ENCODE results near the gene TFAP2B.

TFAP2B gene

DNA sequence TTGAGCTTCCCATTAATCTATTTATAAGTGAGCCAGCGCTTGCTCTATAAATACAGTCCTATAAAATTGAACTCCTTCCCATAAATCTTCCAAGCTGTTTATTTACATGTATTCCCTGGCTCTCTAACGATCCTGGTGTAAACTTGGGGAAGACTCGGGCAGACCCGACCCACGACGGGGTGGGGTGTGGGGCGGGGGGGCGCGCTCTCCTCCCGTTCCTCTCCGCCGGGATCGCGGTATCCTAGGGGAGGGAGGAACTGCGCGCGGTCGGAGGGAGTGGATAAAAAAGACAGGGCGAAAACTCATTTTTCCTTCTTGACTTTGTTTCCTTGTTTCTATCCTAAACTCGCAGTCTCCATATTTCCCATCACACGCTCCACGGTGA lies 31.1 kb downstream of the TFAP2B start:
- DNase-seq: no peak

GRCh38 chr6:50850223-50851048 lies 31.8 kb downstream of the TFAP2B start:
- DNase-seq: no peak

- DNase-seq: no peak
Observed at GRCh38 chr6:50851049-50851845, 32.6 kb downstream of the TFAP2B start.

- DNase-seq: no peak
Observed at GRCh38 chr6:50853939-50854338, 35.3 kb downstream of the TFAP2B start.

- DNase-seq: no peak
Observed at GRCh38 chr6:50861692-50862091, 43.0 kb downstream of the TFAP2B start.

- DNase-seq: no peak
Observed at GRCh38 chr6:50862176-50862575, 43.5 kb downstream of the TFAP2B start.

- no peak for DNase-seq
Observed at GRCh38 chr6:50864601-50865000, 45.9 kb downstream of the TFAP2B start.

DNA sequence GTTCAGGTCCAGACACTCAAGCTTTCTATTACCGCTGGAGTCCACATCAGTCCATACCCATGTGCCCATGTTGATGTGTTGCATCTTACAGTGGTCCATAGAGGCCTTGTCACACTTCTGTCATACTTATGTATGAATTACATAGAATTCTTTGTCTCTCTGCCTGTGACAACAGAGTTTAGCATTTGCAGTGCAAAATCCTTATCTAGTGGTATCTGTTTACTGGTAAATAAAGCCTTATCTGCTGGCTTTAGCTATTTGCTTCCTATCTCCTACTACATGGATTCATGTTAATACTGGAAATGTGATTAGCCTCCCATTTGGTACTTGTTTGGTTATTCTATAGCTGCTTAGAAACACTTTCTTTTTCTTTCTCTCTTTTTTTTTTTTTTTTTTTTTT lies 49.8 kb downstream of the TFAP2B start:
- no peak for DNase-seq

- no peak for DNase-seq
Observed at GRCh38 chr6:50873167-50873566, 54.5 kb downstream of the TFAP2B start.

DNA sequence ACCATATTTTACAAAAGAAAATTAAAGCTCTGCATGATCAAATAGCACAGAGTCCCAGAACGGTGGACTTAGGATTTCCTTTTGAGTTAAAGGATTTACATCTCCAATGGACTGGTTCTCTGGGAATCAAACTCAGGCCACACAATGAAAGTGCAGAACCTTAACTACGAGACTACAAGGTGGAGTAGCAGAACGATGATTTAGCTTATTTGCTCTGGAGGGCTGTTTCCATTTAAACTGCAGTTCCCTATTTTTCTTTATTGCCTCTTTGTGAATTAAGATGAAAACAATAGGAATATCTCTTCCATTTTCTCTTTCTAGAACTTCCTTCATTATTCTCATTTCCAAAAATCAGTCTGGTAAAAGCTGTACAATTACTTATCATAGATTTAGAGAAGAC lies 65.7 kb downstream of the TFAP2B start:
- no peak for DNase-seq

- no peak for DNase-seq
Observed at GRCh38 chr6:50887112-50887511, 68.4 kb downstream of the TFAP2B start.

DNA sequence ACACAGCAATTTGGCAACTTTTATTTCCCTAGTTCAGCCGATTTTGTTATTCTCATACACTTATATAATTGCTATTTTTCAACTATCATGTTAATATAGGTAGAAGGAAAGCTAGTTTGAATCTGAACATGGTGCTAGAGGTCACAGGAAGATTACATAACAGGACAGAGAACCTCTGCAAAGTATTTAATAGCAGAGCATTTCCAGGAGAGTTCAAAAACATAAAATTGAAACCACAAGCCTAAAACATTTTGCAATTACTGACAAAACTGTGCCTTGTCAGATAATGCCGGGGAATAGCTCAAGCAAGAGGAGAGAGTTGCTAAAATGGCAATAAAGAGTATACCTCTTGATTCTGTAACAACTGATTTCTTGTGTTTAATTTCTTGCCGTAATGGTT lies 70.8 kb downstream of the TFAP2B start:
- DNase-seq: no peak

GRCh38 chr6:50889935-50890334 lies 71.3 kb downstream of the TFAP2B start:
- DNase-seq: no peak

DNA sequence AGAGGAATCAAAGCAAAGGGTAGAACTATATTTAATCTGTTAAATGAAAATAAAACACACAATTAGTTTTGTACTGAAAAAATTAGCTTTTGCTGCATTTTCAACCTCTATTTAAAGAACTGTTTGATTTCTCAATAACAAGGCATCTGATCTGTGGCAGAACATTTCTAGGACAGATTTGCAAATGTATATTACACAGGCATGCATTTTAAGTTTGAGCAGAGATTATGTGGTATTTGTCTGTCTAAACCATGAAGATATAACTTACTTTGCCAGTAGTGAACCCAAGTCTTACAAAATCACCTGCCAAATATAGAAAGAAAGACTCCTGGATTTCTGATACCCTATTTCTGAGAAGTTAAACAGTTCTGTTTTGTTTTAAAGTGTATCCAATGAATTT lies 71.9 kb downstream of the TFAP2B start:
- DNase-seq: no peak

- no peak for DNase-seq
Observed at GRCh38 chr6:50891290-50891689, 72.6 kb downstream of the TFAP2B start.
